HuH-7 (cell line): ENCODE results near the gene IVNS1ABP.
"Not testable (repeated sequence)": the region's sequence is repeated elsewhere in the genome, so short reads cannot be mapped to it uniquely, and the experiment has no call there.

Experiments
- DNase-seq: peaks from one replicate; pipeline ENCODE4 v3.0.0; 2011; ENCODE audit warnings: low spot score

IVNS1ABP gene

DNA sequence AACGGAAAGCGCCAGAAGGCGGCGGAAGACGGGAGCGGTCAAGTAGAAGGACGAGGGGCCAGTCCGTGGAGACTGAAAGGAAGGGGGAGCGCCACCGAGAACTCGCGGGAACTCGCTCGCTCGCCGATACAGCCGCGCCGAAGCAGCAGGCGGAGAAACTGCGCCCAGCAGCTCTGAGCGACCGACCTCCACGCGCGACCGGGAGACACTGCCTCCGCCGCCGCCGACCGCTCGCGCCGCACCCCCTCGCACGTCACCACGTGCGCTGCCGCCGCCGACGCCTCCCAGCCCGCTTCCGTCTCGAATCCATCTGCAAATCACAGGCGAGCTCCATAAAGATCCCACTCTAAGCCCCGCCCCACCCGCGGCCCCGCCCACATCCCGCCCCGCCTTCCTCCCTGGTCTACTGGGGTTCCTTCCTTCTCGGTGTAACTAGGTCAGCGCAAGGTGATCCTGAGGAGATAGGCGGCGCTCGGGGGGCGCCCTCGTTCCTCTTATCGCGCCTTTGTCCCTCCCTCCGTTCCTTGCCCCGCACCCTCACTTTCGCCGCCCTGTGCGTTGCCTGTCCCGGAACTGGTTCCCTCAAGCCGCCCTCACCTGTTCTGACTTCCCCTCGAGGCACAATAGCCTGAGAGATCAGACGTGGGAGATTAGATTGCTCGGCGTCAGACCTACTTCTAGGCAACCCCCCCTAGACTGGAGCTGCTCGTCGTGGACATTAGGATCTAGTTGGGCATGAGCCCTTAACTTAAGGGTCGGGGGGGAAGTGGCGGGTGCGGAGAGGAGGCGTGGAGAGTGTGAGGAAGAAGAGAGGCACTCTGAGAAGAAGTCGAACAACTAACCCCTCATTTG is at the start of gene IVNS1ABP:
TSS of gene IVNS1ABP (minus strand) at position 210 of the 852 bp plus-strand sequence. CDS start 7,750 bp downstream, outside the sequence.
- DNase-seq = peak; percentile 91

DNA sequence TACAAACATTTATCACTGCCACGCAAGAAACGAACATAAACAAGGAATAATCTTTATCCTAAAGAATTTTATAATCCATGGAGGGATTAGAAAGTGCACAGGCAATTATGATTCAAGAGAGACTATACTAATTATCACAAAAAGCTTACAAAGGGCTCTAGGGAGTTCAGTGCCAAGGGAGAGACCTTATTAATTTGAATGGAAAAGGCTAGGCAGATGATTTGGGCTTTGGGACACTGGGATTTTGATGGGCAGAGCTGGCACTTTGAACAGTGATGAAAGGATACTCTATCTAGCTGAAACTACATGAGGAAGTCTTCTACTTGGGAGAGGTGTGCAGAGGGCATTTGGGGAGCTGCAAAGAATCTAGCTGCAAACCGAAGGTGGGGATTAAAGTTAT is 48.9 kb upstream of the IVNS1ABP start:
- no peak for DNase-seq

DNA sequence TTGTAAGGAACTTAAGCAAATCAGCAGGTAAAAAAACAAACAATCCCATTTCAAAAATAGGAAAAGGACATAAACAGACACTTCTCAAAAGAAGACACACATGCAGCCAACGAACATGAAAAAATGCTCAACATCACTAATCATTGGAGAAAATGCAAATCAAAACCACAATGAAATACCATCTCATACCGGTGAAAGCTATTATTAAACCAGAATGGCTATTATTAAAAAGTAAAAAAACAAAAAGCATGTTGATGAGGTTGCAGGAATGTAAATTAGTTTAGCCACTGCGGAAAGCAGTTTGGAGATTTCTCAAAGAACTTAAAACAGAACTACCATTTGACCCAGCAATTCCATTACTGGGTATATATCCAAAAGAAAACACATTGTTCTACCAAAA is 47.5 kb upstream of the IVNS1ABP start:
- not testable (repeated sequence) for DNase-seq

DNA sequence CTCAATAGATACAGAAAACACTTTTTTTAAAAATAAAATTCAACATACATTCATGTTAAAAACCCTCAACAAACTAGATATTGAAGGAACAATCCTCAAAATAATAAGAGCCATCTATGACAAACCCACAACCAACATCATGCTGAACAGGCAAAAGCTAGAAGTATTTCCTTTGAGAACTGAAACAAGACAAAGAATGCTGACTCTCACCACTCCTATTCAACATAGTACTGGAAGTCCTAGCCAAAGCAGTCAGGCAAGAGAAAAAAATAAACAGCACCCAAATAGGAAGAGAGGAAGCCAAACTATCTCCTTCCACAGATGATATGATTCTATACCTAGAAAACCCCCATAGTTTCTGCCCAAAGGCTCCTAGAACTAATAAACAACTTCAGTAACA is 46.2 kb upstream of the IVNS1ABP start:
- DNase-seq = no peak

DNA sequence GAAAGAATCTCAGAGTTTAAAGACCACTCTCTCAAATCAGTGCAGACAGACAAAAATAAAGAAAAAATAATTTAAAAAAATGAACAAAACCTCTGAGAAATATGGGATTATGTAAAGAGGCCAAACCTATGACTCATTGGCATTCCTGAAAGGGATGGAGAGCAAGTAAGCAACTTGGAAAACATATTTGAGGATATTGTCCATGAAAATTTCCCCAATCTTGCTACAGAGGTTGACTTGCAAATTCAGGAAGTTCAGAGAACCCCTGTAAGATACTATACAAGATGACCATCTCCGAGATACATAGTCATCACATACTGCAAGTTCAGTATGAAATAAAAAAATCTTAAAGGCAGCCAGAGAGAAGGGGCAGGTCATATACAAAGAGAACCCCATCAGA is 43.7 kb upstream of the IVNS1ABP start:
- no peak for DNase-seq

DNA sequence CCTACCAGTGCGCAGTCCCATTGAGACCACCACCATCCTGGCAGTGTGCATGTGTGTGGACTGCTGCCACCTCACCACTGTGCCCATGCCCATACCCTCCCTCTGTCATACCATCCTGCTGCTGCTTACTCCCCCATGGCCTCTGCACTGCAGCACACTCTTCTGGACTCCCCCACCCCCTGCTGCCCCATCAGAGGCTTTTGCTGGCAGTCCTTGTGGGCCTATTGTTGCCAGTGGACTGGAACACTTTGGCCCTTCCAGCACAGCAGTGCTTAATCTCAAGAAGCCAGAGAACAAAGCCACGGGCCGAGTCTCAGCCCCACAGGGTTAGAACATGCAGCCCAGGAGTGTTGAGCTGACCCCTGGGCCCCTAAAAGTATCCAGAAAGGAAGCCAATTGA is 41.9 kb upstream of the IVNS1ABP start:
- DNase-seq = no peak

DNA sequence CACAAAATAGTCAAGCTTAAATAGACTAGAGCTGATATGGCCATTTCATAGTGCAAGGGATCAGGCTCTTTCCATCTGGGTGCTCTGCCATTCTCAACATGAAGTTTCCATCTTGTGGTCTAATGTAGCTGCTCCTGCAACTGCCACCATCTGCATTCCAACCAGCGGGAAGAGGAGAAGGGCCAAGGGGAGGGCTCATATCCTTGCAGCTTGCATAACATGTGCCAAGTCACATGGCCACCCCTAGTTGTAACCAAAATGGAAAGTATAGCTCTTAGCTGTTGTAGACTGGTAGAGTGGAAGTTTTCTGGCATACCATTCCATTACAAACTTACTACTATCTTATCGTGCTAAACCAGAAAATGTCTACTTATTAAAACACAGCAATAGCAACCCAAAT is 38.9 kb upstream of the IVNS1ABP start:
- no peak for DNase-seq

DNA sequence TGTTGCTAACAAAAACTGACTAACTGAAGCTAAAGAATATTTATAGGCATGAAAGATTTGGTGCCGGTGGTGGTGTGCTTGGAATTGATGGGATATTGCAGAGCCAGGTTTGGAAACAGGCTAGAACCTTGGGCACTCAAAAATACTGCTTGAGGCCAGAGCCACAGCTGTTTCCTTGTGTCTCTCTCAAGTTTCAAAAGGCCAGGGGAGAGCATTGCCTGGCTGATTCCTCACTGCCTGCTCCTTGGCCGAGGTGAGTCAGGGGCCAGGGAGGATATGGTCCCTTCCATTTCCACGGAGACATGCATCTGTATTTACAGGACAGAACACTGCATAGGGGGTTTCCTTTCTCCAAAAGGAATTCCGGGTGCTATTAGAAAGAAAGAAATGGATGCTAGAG is 36.1 kb upstream of the IVNS1ABP start:
- DNase-seq = no peak

DNA sequence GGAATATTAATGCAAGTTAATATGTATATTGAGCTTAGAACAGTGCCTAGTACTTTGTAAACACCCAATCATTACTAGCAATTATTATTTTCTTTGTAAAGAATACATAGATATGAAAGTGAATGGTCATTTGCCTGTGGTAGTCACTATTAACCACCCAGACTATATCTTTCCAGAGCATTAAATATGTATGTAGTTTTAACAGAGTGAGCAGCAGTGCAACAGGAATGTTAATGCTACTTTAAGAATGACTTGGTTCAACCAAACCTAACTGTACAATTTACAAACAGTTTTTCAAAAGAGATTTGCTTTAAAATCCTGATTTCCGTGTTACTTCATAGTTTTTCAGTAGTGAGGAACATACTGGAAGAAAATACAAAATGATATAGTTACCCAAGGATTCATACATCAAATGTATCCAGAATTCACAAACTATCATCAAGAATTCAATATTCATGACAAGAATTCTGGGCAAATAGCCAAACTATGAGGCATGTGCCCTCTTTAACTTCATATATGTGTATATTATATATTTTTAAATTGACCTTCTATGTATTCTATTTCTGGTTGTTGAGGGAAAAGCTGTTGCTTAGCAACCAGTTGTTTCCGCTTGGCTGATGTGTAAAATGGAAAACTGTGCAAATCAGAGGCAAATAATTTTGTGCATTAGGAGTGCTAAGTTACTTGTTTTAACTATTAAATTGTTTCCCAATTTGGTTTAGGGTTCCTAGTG is 34.9 kb upstream of the IVNS1ABP start:
- no peak for DNase-seq

DNA sequence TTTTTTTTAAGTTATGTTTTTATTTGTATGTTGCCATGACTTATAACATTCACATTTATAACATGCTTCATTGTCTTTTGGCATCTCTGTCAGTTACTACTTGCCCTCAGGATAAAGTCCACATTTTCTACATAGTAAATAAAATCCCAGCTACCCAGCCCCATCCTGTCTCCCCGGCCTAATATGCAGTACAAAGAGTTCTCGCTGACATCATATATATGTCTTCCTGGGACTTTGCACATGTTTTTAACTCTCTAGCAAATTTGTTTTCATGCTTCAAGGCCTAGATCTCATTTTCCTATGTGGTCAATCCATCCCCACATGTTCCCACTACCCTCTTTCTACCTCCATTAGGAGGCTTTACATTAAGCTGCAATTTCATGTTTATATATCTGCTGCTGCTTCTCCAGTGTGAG is 33.0 kb upstream of the IVNS1ABP start:
- no peak for DNase-seq

DNA sequence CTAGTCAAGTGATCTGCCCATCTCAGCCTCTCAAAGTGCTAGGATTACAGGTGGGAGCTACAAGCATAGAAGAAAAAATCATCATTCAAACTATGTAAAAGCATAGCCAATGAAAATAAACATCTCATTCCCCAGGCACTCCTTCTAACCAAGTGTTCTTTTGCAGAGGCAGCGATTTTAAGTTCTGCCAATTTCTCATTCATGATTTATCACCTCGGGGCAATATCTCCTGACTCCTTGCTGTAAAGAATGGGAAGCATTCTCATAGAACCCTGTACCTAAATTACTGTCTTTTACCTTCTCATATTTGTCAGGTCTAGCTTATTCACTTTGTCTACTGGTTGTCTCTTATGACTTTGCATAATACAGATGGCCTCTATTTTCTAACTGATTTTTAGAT is 32.5 kb upstream of the IVNS1ABP start:
- DNase-seq = no peak

DNA sequence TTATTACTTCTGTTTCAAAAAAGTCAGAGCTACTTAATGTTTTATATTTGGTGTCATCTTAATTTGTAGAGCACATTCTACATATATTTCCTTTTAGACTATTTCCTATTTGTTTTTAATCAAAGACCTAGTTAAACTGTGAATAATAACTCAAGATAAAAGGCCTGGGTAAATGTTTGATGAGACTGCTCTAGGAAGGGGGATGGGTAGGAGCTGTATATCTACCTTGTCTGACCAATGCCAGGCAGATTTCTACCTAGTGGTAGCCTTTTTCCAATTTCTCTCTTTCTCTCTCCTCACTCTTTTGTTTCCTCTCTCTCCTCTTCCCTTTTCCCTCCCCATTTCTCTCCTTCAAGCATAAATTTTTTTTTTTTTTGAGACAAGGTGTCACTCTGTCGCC is 31.9 kb upstream of the IVNS1ABP start:
- no peak for DNase-seq

DNA sequence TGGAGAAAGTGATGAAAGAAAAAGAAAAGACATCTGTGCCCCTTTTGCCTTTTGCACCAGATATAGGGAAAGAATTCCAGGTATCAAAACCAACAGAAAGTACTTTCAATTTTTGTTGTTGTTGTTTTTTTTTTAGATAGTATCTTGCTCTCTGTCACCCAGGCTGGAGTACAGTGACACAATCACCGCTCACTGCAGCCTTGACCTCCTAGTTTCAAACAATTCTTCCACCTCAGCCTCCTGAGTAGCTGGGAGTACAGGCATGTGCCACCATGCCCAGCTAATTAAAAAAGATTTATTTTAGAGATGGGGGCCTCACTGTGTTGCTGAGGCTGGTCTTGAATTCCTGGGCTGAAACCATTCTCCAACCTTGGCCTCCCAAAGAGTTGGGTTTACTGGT is 31.3 kb upstream of the IVNS1ABP start:
- no peak for DNase-seq

DNA sequence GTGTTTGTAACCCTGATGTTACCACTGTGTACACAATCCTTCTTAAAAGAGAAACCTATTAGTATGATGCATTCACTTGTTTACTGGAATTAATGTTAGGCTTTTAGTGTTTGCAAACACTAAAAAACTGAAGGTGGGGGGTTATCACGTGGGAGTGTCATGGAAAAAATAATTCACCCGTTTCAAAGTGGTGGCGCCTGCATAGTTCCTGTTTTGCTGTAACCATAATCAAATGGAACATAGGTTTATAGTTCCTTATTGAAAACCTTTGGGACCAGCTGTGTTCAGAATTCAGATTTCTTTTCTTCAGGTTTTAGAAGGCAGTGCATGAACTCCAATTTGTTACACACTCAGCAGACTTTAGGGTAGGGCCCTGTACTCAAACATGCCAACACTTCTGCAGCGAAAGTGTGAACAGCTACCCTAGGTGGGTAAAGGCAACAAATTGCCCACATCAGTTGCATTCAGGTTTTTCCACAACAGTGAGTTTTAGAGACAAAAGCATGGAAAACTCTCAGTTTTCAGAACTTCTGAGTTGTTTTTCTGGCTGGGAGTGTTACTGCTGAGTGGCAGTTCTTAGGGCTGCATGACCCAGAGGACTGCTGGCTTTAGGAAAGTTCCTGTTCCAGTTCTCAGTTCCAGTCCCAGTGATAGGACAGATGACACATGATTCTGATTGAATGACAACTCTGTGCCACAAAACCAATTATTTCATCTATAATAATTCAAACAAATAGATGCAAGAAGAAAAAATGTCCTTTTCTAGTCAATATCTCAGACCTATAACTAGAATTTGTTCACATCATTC is 29.1 kb upstream of the IVNS1ABP start:
- no peak for DNase-seq

DNA sequence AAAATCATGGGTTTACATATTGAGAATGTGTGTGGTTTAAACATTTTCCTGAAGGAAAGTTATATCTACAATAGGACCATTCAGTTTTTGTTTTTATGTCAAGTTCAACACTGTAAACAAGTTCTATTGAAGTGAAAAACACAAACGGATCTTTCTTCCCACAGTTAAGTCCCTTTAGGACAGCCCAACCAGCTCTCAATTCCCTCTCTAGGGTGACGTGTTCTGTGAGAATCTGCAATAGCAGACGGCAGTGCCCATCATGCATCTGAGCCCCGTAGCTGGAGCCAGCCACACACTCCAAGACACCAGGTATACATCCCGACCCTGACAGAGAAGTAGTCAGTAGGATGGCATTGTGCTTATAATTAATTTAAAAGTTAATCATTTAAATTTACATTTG is 26.3 kb upstream of the IVNS1ABP start:
- no peak for DNase-seq

DNA sequence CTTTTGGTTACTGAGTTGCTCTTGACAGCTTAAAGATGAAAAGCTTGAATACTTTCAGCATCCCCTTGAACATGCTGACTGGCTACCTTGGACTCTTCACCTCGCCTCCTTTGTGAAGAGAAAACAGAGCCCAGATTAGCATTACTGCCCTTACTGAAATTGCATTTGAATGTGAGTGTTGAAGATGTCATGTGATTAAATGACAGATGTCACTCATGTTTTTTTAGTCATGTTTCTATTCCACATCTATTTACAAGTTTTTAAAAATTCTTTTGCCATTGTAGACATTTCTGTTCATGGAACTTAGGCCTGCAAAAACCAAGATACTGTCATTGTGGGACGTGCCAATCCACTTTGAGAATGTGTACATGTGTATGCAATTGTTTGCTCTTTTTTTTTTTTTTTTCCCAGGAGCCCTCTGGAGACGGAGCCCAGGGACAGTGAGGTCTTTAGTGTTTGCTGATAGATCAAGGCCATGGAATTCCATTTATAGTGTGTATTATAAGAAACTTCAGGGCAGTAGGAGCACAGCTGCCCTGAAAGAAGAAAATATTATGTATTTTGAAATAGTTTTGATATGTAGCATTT is 25.7 kb upstream of the IVNS1ABP start:
- no peak for DNase-seq

DNA sequence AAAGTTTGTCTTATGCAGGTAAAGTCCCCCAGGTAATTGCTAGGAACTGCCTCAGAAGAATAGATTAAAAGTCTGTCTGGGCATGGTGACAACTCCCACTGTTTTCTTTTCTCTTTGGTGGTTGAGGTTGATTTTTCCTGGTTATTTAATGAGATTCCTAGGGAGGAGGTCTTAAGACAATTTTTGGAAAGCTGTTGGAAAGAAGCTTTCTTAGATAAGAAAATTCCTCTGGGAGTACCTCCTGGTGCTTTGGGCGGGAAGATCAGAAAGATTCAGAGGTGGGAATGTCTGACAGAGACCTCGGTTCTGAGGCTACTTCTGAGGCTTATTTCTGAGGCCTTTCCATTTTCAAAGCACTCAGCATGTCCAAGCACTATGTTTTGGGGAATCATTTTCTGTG is 25.0 kb upstream of the IVNS1ABP start:
- no peak for DNase-seq

DNA sequence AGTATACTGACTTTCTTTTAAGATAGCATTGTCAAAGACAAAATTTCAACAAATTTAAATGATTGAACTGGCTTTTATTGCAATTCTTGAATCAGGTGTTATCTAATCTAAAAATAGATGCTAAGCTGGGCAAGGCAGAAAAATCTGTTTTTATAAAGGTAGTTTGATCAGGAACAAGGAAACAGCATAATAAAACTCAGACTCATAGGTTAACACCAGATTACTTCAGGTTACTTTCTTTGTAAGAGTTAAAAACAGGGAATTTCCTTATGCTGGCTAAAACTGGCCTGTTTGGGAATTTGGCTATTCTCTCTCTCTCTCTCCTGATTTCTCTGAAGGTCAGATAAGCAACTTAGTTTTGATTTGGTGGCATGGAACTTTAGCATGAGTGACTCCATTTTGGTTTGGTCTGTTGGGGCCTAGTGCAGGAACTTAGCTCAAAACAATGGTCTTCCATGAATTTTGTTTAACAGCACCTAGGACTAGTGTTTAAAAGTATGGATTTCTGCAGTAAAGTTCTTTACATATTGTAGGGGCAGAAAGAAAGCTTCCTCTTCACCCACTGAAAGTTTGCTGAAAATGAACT is 24.2 kb upstream of the IVNS1ABP start:
- DNase-seq = no peak

DNA sequence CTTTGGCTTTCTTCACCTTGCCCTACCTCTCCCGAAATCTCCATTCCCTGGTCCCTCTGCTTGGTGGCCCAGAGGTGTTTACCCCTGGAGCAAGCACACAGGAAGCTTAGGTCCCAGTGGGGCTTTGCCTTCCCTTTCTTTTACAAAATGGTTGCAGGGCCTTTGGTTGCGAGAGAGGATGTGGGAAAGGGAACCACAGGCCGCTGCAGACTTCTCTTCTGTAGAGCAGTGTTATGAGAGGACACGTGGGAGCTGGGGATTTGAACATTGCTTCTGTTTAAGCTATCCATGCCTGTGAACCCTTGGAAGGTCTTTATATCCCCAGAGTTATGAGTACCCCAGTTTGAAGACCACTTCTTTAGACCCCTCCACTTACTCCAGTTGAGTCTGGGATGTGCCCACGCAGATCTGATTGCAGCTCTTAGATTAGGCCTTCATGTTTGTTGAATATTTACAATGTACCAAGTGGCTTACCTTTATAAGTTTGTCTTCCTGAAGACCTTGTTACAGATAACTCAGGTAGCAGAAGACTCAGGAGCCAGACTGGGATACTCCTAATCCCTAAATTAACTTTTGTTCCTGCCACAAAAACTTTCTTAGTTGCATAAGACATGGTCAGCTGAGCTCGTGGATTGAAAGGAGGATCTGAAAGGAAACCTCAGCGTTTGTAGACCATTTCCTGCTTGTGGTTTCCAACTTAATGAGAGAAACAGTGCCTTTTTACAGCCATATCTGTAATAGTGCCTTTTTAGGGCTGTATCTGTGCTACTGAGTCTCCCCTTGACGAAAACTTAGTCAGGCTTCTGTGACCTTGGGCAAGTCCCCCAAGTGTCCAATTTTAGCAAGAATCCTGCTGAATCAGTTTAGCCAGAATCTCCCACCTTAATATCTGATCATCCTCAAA is 21.9 kb upstream of the IVNS1ABP start:
- no peak for DNase-seq

DNA sequence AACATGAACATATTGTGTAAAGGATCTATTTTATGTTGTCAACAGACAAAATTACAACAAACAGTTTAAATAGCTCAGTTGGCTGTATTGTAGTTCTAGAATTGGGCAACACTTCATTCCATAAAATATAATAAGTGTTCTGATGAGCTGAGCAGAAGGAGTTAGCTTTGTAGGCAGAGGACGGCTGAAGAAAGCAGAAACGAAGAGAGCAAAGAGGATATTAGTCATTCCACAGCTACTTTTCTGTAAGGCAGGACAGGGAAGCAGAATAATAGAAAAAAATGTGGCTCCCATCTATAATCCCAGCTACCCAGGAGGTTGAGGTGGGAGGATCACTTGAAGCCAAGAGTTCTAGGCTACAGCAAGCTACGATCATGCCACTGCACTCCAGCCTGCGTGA is 20.2 kb upstream of the IVNS1ABP start:
- no peak for DNase-seq

DNA sequence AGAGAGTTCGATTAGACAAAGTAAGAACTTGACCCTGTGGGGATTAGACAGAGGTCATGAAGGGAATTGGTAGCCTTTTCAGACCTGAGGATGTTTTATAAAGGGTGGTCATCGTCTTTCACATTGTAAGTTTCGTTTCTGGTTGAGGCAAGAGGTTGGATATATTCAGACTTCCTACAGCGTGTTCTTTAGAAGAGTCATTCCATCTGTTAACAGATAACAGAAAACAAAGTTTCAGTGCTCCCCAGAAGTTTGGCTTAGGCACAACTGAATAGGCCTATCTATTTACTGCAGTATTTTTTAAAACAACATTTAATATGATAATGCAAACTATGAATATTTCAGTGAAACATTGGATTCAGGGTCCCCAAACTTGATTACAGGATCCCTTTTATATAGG is 17.1 kb upstream of the IVNS1ABP start:
- no peak for DNase-seq
